ENCODE measurements around the gene NHSL2.
"Not testable (repeated sequence)": the region's sequence is repeated elsewhere in the genome, so short reads cannot be mapped to it uniquely, and the experiment has no call there.

NHSL2 gene
- 0.16 to 91.8 (median 5.1) reads per million in 18 experiments for total RNA-seq

- no peak for DNase-seq
These were observed at the start of gene NHSL2 for GRCh38 chrX:71910643-71910985. Gene NHSL2, plus strand, starts transcription at chrX:71910845.

DNA sequence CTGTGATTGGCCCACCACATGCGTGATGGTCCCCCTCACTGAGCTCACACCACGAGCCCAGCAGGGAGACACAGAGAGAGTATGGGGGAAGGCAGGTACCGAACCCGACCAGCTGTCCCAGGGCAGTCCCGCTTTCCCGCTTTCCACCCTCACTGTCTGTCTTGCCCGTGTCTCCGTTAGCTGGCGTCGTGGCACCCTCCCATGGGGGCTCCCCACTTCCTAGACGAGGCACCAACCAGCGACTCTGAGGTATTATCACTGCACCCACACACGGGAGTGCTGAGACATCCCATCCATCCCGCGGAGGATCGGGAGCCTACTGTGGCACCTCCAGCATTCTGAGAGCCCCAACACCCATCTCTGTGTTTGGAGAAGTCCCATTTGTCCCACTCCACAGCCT, 43.0 kb upstream of the NHSL2 start:
- no peak for DNase-seq

DNA sequence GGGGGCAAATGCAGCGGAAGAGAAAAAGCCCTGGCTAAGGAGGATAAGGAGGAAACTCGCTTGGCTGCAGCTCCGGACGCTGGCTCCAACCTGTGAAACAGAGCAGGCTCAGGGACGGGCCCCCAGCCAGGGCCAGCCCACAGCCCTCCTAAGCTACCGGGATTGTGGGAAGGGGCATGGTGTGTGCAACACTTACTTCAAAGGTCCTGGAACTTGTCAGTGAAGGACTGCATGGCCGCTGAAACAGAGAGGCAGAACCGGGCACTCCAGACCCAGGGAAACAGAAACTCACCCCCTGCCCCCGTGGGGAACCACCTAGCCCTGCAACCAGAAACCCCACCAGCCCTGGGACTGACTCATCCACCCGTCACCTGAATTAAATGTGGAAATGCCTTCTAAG, 41.1 kb upstream of the NHSL2 start:
- not testable (repeated sequence) for DNase-seq

- no peak for DNase-seq
These were observed 40.2 kb upstream of the NHSL2 start for GRCh38 chrX:71870208-71871098.

DNA sequence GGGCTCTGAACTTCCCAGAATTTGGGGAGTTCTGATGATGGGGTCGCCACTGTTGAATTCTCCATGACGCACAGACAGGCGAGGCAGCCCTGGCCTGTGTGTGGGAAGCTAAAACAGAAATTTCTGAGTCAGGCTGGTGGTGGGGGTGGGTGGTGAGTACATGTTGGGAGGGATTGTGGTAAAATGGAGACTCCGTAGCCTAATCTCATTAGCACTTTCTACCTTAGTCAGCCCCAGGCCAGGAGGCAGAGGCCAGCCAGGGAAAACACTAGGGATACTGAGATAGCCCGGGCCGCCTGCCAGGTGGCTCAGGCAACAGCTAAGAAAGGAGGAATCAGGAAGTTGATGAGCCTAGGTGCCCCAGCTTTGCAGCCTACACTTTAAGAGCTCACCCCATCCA, 39.3 kb upstream of the NHSL2 start:
- no peak for DNase-seq

GRCh38 chrX:71872542-71873458, 37.8 kb upstream of the NHSL2 start:
- DNase-seq = no peak

GRCh38 chrX:71873459-71873833, 37.2 kb upstream of the NHSL2 start:
- DNase-seq = no peak

- DNase-seq = not testable (repeated sequence)
These were observed 33.8 kb upstream of the NHSL2 start for GRCh38 chrX:71876841-71877240.

DNA sequence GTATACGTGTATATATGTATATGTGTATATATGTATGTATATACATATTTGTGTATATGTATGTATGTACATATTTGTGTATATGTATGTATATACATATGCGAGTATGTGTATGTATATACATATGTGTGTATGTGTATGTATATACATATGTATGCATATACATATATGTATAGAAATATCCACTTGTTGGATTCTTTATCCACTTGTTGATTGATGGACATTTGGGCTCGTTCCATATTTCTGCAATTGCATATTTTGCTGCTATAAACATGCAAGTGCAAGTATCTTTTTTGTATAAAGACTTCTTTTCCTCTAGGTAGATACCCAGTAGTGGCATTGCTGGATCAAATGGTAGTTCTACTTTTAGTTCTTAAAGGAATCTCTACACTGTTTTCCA, 25.5 kb upstream of the NHSL2 start:
- DNase-seq = no peak

DNA sequence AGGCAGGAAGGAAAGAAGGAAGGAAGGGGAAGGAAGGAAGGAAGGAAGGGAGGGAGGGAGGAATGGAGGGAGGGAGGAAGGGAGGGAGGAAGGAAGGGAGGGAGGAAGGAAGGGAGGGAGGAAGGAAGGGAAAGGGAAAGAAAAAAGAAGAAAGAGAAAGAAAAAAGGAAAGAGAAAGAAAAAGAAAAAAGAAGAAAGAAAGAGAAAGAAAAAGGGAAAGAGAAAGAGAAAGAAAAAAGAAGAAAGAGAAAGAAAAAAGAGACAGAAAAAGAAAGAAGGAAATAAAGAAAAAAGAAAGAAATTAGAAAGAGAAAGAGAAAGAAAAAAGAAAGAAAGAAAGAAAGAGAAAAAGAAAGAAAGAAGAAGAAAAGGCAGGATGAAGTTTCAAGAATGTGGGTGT, 15.0 kb upstream of the NHSL2 start:
- DNase-seq = no peak

DNA sequence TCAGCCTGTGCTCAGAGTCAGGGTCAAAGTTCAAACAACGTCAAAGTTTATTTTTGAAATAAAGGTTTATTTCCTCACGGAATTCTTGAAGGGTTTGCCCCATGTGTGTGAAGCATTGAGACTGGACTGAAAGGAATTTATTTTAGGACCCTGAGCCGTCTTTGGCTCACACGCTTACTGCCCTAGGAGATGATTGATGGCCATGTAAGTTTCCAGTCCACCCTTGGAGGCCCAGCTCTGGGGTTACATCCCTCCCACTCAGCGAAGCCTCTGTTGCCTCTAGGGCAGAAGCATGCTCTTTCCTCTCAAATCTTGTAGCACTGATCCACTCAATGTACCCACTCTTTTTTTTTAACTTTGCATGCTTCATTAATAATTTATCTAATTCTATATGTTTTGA, 4.5 kb upstream of the NHSL2 start:
- no peak for DNase-seq

- DNase-seq = no peak
These were observed 2.3 kb upstream of the NHSL2 start for GRCh38 chrX:71908387-71908786.

DNA sequence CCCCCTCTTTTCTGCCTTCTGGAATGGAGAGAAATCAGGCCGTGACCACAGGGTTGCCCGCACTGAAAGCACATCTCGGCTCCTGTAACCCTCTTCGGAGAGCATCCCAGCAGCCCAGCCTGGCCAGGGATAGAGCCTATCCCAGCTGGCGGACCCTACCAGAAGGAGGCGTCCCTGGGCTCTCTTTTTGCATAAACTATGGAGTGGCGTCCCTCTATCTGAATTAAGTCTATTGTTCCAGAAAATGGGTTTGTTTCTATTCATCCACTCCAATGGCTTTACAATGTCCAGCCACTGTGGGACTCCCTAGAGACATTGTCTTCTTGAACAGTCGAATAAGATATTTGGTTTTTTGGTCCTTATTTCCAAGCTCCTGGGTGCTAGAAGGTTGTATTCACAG, 689 bp upstream of the NHSL2 start:
- no peak for DNase-seq

DNA sequence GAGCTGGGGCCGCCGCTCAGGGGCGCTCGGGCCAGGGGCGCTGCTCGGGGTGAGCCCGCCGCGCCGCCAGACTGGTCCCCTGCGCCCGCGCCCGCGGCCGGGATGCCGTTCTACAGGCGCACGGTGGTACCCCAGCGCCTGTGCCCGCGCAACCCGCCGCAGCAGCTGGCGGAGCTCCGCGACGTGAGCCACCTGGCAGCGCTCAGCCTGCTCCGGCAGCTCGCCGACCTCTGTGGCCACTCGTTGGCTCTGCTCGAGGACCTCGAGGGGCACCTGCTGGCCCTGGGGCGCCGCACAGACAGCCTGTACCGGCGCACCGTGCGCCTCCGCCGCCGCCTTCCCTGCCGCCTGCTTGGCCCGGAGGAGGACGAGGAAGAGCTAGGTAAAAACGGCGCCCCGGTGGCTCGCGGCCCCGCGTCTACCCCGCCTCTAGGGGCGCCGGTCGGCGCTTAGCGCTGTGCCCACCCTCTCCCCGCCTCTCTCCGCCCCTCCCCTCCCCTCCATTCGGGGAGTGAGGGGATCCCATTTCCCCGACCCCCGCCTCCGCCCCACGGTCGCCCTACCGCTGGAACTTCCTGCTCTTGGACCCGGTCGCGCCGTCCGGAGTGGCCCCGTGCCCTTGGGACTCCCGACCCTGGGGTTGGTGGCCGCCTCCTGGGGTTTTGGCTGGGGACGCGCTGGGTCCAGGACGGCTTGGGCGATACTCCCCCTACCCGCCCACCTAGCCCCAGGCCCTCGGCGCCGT, 513 bp downstream of the NHSL2 start:
- no peak for DNase-seq

DNA sequence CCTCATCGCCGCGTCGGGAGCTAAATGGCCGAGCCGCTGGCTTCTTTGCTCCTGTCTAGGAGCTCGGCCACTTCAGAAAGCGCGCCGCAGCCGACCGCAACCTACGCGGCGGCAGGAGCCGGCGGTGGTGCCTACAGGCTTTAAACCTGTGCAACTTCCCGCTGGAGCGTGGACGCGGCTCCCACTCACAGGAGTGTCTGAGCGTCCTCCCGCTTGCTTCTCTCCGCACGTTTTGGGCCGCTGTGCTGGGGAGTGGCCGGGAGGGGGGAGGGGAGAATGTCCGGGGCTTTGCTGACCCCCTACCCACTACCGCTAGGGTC, 1.0 kb downstream of the NHSL2 start:
- no peak for DNase-seq

- DNase-seq = no peak
These were observed 1.5 kb downstream of the NHSL2 start for GRCh38 chrX:71912156-71912555.

DNA sequence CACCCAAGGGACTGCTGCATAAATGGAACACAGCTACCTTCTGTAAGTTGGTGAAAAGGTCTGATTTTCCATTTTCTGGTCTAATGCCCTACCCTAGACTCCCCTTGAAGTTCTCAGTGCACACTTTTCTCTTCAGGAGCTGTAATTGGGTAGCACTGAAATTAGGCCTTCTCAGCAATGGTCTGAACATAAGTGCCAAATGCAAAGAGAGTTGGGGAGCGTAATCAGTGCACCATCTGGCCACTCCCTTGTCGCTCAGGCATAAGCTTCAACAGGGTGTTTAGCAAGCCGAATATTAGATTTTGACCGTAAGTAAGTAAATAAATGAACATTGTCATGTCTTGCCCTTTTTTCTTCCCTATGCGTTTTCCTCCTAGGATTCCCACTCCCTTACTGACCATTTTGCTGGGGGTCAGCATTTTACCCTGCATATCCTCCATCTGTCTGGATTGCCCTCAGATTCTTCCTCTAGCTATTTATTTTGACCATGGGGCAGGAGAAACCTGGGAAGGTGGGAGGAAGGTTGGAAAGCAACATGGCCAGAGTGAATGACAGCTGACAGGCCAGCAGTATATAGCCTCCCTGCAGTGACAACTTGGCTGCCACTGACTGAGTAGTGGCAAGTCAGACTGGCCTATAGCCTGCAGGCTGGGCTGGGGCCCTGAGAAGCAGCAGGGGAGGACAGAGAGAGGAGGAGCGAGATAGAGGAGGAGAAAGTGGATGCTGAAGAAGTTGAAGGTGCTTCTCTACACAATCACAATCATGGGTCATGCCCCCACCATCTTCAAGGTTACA, 2.7 kb downstream of the NHSL2 start:
- no peak for DNase-seq

DNA sequence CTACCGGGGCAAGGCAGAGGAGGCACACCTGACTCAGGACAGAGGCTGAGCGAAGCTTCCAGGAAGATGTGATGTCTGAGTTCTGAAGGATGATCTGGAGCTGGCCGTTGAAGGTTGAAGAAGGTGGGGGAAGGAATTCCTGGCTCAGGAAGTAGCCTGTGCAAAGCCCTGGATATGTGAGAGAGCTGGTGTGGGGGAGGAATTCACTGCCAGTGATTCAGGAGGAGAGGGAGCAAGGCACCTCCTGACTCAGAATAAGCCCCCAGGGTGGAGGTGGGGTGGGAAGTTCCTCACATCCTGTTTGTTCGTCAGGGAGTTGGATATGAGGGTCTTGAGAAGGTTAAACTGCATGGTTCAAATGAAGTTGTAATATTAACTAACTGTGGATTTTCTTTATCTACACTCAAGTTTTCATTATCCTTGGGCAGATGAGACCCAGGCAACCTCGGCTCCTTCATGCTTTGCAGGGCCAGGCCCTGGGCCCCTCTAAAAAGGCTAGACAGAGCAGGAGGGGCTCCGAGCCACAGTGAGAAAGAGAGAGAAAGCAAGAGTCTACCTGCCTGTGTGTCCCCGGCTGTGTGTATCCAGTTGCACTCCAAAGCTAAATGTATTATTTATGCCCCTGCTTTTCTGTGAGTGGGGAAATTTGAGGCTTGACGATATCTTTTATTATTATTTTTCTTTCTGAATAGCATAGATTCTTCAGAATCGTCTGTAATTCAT, 7.1 kb downstream of the NHSL2 start:
- no peak for DNase-seq

DNA sequence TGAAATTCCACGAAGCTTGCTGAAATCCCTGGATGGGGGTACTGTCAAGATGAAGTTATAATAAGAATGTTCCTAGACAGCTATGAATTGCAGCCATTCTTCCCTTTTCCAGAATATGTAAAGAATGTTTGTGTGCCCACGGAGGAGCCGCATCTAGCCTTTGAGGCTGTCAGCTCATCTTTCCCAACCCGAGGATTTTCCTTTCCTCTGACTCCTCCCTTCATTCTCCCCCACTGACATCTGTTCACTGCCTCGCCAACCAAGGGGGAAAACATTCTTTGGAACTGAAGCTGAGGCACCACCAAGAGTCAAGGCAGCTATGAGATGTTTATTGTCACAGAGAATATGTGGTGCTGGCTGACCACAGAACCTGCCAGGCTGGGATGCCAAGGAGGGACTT, 8.8 kb downstream of the NHSL2 start:
- DNase-seq = no peak

GRCh38 chrX:71919886-71920285, 9.2 kb downstream of the NHSL2 start:
- no peak for DNase-seq

DNA sequence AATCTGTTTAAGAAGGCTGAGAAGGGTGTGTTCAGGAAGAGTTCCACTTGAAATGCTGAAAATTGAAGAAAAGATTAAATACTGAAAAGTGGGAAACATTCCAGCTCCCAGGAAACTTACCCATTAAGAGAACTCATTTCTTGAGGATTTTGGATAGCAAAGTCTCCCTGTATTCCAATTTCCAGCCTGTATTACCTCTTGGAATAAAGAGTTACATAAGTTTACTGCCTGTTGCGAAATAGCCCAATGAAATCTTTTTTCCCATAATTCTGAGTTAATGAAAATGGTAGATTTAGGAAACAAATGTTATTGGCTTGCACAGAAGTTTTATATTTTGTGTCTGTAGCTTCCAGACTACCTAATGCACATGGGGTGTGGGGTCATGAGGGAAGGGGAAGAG, 12.0 kb downstream of the NHSL2 start:
- no peak for DNase-seq

DNA sequence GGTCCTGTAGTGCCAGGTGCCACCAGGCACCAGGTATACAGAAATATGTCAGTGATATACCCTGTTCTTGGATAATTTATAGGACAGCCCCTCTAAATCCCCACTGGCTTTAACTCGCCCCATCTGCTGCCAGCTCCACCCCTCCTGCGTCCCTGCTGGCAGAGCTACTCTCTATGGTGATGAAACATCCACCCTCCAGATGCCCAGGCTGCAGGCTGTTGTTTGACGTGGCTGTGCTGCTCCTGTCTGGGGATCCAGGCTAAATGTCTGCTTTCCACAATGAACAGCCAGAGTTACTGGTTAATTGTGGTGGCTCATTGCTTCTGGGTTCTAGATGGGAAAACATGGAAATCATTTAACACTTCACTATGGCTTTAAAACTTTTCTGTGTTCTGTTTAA, 12.9 kb downstream of the NHSL2 start:
- DNase-seq = no peak

All from inflammatory macrophage (primary cell).